Hematopoietic multipotent progenitor cell treated with erythropoietin and hydrocortisone succinate and interleukin-3 and kit ligand, for 8 days (in vitro differentiated cells): ENCODE results near the gene EPN1.
A peak's percentile ranks its signal among the peaks of the same experiment; 100 is the strongest.

Source experiments
- DNase-seq: peaks from one replicate; pipeline ENCODE4 v3.0.0-alpha.2; 2015

EPN1 gene

DNA sequence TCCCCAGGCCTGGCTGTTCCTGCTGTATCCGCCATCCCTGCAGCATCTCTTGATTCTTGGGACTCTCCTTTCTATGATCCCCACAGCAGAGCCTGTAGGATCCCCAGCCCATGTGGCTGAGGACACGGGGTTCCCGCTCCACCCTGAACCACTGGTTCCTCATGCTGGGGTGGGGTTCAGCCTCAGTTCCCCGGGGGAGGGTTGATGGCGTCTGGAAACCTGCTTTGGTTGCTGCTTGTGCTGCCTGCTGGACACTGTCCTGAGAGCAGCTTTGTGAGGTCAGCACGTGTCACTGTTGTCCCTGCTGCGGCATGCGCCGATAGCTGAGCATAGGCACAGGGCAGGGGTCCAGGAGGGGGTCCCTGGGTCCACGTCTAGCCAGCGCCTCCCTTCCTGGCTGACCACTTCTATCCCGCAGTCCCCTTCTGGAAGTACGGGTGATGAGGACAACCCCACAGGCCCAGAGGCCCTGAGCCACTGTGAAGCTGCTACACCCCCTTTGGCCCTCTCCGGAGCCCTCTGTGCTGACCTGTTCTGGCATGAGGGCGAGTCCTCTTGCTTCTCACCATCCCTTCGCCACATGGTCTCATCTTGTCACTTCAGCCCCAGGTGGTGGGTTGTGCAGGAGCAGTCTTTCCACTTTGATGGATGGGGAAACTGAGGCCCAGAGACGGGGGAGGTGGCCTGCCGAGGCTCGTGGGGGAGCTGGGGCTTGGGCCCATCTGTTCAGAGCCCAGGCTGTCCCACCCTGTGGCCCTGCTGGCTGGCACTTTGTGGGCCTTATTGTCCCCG, 5.5 kb downstream of the EPN1 start:
- DNase-seq = no peak

DNA sequence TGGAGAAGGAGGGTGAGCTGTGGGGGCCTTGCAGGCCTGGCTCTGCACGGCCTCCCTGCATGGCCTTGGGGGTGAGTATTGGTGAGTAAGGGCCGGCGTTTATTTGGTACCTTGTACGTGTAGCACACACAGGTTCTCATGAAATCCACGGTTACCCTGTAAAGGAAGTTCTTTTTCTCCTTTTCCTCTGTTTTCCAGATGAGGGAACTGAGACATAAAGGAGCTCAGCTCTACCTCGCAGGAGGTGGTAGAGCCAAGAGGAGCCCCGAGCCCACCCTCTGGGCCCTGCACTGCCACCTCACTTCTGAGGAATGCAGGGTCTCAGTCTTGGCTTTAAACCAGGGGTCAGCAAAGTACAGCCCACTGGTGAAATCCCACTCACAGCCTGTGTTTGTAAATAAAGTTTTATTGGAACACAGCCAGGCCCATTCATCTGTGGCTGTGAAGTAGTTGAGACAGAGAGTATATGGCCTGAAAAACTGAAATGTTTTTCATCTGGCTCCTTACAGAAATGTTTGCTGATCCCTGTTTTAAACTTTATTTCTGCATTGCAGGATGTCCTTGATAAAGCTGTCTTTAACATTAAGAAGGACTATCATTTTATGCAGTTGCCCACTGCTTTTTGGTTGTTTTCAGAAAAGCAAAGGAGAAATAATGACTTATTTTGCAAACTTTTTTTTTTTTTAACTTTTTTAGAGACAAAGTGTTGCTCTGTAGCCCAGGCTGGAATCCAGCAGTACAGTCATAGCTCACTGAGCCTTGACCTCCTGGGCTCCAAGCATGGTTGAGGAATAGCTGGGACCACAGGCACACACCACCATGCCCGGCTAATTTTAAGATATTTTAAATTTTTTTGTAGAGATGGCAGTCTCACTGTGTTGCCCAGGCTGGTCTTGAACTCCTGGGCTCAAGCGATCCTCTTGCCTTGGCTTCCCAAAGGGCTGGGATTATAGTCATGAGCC, 6.4 kb downstream of the EPN1 start:
- no peak for DNase-seq

DNA sequence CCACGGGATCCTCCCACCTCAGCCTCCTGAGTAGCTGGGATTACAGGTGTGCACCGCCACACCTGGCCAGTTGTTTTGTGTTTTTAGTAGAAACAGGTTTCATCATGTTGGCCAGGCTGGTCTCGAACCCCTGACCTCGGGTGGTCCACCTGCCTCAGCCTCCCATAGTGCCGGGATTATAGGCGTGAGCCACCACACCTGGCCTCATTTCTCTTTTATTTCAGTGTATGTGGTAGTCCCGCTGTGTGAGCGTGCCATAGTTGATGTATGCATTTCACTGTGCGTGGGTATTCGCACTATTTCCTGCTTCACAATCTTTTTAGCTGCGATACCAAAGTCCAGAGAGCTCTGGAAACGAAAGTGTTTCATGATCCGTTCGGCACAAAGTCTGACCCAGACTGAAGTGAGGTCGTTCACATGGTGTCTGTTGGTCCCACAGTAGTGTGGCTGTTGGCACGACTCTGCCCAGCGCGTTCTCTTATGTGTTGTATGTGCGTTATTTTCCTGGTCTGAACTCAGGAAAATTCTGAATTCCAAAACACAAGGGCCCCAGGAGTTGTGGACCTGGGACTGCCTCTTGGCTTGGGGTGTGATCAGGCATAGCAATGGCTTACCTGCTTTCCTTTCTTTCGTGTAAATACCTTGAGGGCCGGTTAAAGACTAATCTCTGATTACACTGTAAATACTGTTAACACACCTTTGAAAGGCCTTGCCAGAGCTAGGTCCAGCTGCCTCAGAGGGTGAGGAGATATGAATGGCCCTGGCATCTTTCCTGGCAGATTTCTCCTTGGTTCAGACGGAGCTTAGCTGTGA, 8.6 kb downstream of the EPN1 start:
- DNase-seq = no peak

DNA sequence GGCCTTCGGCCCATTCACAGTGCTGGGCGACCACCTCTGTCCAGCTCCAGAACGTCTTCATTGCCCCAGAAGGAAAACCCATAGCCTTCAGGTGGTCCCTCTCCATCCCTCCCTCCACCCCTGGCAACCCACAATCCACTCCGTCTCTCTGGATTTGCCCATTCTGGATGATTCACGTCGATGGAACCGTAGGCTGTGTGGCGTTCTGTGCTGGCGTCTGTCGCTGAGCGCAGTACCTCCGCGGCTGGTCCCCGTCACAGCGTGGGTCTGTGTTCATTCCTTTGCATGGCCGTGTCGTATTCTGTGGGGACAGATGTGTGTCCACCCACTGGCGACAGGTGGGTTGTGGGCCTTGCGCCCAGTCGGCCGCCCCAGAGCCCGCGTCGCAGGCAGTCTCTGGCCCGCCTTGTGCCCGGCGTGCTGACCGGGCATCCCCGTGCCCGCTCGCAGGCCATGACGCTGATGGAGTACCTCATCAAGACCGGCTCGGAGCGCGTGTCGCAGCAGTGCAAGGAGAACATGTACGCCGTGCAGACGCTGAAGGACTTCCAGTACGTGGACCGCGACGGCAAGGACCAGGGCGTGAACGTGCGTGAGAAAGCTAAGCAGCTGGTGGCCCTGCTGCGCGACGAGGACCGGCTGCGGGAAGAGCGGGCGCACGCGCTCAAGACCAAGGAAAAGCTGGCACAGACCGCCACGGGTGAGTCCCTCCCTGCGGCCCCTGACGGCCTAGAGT, 10.1 kb downstream of the EPN1 start:
- DNase-seq = no peak

DNA sequence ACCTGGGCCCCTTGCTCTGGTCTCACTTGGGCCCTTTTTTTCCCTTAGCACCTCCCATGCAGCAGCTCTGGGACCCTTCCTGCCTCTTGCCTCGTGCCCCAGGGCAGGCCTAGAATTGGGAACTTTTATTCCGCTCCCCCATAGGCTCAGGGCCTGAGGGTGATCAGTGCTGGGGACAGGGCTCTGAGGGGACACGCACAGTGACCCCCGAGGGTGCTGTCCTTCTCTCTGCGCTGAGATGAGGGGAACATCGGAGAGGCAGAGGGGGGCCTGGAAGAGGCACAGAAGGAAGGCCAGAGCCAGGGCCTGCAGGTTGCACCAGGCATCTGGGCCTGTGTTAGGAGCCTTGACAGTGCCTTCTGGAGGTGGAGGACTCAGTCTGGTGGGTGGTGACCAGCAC, 10.8 kb downstream of the EPN1 start:
- no peak for DNase-seq

DNA sequence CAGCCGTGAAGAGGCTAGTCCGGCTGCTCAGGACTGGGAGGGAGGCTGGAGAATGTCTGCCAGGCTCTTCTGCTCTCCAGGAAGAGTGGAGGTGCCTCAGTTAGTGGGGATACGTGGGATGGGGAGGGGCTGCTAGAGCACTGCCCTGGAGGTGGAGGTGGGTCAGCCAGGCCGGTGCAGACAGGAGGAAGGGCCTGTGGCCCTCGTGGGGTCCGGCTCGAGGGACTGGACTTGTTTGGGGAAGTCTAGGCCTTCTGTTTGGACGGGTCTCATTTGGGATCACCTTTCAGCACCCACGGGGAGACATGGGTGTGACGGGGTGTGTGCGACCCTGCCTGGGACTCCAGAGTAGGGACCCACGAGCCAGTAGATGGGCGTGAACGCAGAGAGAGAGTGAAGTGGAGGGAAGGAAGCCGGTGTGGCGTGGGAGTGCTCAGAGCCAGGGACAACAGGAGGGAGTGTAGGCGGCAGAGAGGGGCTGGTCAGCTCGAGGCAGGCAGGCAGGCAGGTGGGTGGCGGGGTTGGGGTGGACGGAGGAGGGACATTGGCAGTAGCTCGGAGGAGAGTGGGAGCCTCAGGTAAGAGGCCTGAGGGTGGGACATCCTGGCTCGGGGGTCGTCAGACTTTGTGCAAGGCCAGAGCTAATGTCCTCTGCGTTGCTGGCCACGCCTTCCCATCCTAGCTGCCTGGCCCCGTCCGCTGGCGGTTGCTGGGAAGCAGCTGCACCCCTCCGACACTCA, 11.5 kb downstream of the EPN1 start:
- no peak for DNase-seq

- no peak for DNase-seq
Measured at GRCh38 chr19:55687281-55688201, 12.5 kb downstream of the EPN1 start.

- peak; percentile 16 for DNase-seq
Measured at GRCh38 chr19:55688422-55689218, 13.6 kb downstream of the EPN1 start.

- DNase-seq = no peak
Measured at GRCh38 chr19:55689411-55690108, 14.5 kb downstream of the EPN1 start.

DNA sequence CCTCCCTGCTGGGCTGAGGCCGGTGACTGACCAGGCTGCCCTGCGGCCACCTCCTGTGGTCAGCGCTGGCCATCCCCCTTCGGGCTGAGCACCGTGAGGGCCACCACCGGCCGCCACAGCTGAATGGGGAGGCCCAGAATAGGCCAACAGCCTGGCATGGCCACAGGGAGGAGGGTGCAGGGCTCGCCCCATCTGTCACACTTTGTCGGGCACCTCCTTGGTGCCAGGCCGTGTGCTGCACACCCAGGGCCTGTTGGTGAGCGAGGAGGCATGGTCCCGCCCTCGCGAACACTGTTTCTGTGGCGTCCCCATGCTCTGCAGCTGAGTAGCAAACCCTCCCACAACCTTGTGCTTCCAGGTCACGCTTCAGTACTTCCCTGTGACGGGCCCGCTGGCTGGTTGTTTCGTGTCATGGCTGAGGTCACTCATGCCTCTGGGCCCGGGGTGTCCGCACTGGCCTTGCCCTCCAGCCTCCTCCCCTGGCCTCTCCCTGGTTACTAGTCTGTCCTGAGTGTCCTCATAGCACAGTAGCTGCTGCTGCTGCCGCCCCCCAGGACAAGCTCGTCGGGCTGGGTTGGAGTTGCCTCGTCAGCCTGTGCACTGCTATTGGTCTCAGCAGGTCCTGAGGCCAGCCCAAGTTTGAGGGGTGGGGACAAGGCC, 15.2 kb downstream of the EPN1 start:
- DNase-seq = no peak

DNA sequence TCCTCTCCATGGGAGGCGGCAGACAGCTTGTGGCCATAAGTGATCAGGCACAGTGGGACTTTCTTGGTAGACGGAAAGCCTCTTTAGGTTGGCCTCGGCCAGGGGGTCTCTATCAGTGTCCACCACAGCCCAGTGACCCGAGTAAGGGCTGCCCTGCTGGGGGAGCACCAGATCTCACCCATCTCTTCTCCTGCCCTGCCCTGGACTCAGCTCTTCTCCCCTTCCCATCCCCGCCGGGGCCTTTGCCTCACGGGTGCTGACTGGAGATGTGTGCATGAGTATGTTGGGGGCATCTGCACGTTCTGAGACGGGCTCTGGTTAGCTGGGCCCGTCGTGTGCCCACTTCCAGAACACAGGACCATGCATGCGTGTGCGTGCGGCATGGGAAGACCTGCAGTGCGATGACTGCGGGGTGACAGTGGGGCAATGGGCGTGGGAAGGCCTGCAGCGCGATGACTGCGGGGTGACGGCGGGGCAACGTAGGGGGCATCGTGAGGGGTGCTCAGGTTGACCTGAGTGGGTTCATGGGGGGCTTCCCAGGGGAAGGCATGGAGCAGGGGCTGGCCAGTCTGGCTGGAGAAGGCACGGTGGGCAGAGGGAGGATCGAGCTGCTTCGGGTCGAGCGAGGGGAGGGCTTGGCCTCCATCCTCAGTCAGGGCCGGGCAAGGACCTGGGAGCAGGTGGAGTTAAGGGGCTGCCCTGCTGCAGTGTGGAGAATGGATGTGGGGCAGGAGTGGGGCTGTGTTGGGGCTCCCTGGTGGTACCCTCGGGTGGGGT, 15.9 kb downstream of the EPN1 start:
- DNase-seq = no peak

DNA sequence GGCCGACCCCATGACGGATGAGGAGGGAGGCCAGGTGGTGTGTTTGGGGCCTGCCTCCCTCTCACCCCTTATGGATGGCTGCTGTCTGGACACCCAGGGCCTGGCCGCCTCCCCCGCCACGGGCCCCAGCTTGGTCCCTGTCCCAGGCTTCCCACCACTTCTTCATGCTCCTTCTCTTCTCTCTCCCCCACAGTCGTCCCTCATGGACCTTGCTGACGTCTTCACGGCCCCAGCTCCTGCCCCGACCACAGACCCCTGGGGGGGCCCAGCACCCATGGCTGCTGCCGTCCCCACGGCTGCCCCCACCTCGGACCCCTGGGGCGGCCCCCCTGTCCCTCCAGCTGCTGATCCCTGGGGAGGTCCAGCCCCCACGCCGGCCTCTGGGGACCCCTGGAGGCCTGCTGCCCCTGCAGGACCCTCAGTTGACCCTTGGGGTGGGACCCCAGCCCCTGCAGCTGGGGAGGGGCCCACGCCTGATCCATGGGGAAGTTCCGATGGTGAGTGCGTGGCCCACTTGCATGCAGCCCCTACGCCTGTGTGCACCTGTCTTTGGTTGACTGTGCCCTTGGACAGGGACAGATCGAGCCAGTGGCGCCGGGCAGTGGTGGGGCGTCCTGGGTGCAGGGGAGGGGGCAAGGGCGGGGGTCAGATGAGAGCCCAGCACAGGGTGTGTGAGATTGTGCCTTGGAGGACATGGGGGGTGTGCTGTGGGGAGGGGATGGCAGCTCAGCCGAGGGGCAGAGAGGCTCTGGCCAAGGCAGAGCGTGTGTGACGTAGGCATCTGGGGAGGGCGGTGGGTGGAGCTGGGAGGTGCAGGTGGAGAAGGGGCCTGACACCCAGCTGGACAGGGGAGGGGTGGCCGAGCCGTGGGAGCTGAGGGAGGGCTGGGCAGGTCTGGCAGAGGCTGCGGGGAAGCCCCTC, 16.8 kb downstream of the EPN1 start:
- no peak for DNase-seq

GRCh38 chr19:55692681-55693081, 17.7 kb downstream of the EPN1 start:
- DNase-seq = no peak

GRCh38 chr19:55693336-55693974, 18.4 kb downstream of the EPN1 start:
- DNase-seq = no peak

DNA sequence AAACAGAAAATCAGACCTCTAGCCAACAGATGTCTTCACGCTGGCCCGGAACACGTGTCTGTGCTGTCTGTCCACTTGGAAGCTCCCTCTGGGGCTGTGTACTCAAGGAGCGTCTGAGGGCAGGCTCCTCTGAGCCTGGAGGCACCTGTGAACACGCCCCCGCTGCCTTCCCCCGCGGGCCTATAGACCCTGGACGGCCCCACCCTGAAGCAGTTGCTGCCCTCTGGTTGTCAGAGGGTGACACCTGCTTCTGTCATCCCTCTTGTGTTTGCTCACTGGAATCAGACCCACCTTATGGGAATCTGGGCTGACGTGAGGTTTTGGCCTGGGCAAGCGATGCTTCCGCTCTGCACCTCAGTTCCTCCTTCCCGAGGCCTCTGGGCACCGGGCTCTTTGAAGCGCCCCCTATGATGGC, 19.2 kb downstream of the EPN1 start:
- no peak for DNase-seq
